GM12875 (cell line): ENCODE data around the gene NRG3.

Experiments
- H3K4me3 ChIP-seq: one replicate; pipeline ENCODE4 v1.5.1; 2011; ENCODE audit warnings: low read depth, low read length, control low read depth
- TF ChIP-seq, protein P1 (sequence below): IDR thresholded peaks from 2 replicates; pipeline ENCODE4 v1.5.1; 2011; ENCODE audit warnings: low read depth, mild to moderate bottlenecking, control low read depth, inconsistent platforms, low read length, moderate library complexity, borderline replicate concordance; ENCODE audit not compliant: insufficient read depth

Gene NRG3

DNA sequence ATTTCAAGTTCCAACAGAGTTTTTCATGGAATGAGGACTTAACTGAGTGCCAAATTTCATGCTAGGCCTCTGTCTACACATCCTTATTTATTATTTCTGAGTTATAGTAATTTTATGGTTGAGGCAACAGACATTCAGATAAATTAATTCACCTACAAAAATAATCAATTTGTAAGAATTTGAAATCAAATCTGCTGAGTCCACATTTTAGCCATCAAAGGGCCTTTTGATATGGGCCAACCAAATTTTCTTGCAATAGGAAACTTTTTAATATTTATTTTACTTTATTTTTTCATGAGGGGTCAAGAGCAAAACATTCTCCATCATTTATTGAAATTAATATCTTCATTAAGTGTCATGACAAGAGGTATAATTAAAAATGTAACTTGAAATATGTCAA lies 875.5 kb downstream of the NRG3 start:
- no peak overlapping the region for H3K4me3 ChIP-seq
- TF ChIP-seq, protein P1, sequence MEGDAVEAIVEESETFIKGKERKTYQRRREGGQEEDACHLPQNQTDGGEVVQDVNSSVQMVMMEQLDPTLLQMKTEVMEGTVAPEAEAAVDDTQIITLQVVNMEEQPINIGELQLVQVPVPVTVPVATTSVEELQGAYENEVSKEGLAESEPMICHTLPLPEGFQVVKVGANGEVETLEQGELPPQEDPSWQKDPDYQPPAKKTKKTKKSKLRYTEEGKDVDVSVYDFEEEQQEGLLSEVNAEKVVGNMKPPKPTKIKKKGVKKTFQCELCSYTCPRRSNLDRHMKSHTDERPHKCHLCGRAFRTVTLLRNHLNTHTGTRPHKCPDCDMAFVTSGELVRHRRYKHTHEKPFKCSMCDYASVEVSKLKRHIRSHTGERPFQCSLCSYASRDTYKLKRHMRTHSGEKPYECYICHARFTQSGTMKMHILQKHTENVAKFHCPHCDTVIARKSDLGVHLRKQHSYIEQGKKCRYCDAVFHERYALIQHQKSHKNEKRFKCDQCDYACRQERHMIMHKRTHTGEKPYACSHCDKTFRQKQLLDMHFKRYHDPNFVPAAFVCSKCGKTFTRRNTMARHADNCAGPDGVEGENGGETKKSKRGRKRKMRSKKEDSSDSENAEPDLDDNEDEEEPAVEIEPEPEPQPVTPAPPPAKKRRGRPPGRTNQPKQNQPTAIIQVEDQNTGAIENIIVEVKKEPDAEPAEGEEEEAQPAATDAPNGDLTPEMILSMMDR, result no peak

DNA sequence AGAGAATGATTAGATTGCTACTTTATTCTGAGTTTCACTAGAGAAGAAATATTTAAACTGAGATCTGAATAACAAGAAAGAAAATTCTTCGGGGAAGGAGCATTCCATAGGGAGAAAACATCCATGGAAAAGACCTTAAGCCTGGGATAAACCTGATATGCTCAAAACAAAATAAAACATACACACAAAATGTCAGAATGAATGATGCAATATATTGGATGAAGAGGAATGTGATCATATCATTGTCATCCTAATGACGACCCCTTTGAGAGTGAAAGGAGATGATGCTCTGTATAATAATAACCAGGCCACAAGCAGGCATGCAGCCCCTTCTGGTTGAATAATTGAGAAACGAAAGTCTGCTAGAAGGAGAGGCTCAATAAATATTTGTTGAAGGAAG lies 882.4 kb downstream of the NRG3 start:
- TF ChIP-seq, protein P1, result no peak
- no peak overlapping the region for H3K4me3 ChIP-seq

DNA sequence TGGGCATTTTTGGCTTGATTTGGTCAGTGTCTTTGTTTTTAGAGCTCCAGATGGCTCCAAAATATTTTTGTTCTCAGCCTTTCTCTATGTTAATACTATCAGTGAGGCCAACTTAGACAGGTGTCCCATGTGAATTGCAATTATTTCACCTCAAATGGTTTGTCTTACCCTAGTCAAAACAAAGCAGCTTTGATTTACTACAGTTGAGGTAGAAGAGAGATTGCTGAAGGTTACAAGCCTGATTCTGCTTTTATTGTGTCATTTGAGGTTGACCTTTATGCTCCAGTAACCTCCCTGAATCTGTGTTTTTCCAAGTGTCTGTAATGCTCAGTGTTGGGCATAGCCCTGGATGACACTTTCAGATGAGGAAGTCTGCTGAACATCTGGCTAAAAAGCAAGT lies 882.9 kb downstream of the NRG3 start:
- TF ChIP-seq, protein P1, result no peak

DNA sequence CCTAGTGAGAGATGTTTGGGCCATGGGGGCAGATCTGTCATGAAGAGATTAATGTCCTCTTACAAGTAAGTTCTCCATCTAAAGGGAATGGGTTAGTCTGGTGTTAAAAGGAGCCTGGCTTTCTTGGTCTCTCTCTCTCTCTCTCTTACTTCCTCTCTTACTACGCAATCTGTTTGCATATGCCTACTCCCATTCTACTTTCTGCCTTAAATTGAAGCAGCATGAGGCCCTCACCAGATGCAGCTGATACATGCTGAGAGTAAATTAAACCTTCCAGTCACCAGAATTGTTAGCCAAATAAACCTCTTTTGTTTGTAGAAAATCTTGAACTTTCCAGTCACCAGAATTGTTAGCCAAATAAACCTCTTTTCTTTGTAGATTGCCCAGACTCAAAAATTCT lies 884.1 kb downstream of the NRG3 start:
- no peak overlapping the region for H3K4me3 ChIP-seq
- TF ChIP-seq, protein P1, result no peak

More for the DNA sequence above, 882.9 kb downstream of the NRG3 start:
- H3K4me3 ChIP-seq, result no peak overlapping the region

DNA sequence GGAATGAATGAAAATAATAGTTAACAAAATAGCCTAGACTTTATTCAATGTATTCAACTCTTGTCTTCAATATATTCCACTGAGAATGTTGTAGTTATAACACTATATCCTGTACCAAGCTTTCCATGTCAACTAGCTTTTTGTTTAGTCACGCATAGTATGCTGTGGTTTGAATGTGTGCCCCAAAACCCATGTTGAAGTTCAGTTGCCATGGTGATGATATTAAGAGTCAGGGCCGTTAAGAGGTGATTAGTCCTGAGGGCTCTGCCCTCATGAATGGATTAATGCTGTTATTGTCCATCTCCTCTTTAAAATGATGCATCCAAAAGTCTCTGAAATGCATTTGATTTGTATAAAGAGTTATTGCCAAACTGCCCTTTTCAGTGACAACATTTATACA lies 887.6 kb downstream of the NRG3 start:
- H3K4me3 ChIP-seq, result no peak overlapping the region
- TF ChIP-seq, protein P1, result no peak

DNA sequence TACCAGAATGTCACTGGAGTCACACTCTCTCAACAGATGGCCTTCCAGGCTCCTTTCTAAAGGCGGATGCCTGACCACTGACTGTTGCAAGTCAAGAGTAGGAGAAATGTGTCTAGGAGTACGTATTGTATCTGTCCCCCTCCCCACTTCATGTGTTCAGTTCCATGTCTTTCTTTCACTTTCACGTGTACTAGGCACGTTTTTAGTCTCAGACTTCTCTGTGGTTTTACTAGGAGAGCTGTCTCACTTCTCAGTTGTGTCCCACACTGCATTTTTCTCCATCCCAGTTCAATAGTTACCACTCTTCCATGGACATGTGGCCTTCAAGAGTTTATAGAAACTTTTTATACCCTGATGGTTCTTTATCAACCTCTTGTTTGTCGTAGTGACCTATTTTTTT lies 893.0 kb downstream of the NRG3 start:
- H3K4me3 ChIP-seq, result no peak overlapping the region
- TF ChIP-seq, protein P1, result no peak

DNA sequence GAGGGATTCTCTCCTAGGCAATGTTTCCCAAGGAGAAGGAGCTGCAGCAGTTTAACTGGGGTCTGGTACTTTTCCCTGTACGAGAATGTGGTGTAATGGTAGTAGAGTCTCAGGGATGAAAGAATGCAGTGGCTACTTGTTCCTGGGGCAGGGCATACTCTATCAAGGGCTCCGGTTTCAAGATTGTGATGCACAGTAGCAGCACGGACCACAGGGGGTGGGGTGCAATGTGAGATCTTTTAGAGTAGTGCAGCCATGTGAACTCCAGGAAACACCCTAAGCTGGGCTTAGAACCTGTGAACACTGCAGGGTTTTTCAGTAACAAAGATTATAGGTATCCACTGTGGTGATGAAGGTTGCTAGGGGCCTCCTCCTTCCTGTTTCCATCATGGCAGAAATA lies 903.9 kb downstream of the NRG3 start:
- H3K4me3 ChIP-seq, result no peak overlapping the region

More for the DNA sequence above, 903.9 kb downstream of the NRG3 start:
- TF ChIP-seq, protein P1, result no peak
